Measurements from ENCODE around the gene ZNF892. TPM values are rescaled to one million over a fixed set of nuclear protein-coding genes. Genes with fewer than 3 reads are reported as not detected.
"Not testable (repeated sequence)": the region's sequence is repeated elsewhere in the genome, so short reads cannot be mapped to it uniquely, and the experiment has no call there.

ZNF892 gene
- 1 to 10 TPM; 4.1 to 4.8 TPM for total RNA-seq
- long read RNA-seq, donor 1, partial matches to known transcripts = 0 of 2 reads
- long read RNA-seq, donor 1, other reads (novel, unspliced or antisense) = 2 of 2 reads
- long read RNA-seq, donor 2, partial matches to known transcripts = 0 of 1 reads
- long read RNA-seq, donor 2, other reads (novel, unspliced or antisense) = 1 of 1 reads

- DNase-seq (ENCODE audit: low spot score) = peak; percentile 96
- intact Hi-C loops (cut with DNase I) = no loop called here
Measured at GRCh38 chr2:95207111-95207961, at the start of gene ZNF892. ZNF892 (plus strand) TSS chr2:95207521; CDS start chr2:95207816, 295 bp downstream.

GRCh38 chr2:95158441-95158840 lies 48.9 kb upstream of the ZNF892 start:
- no peak for DNase-seq (ENCODE audit: low spot score)
- intact Hi-C loops (cut with DNase I) = loop anchor here in 1 of 2 donors (1.0 kb wide), 1 partner anchor 9 kb away; no protein-coding TSS in a partner anchor

GRCh38 chr2:95158891-95159619 lies 48.3 kb upstream of the ZNF892 start:
- DNase-seq (ENCODE audit: low spot score) = peak; percentile 88
- intact Hi-C loops (cut with DNase I) = loop anchor here in 1 of 2 donors (1.0 kb wide), 1 partner anchor 10 kb away; no protein-coding TSS in a partner anchor

- DNase-seq (ENCODE audit: low spot score) = peak; percentile 92
- intact Hi-C loops (cut with DNase I) = no loop called here
Measured at GRCh38 chr2:95159690-95160449, 47.5 kb upstream of the ZNF892 start, which contains the start of gene ZNF514. ZNF514 (minus strand) TSS chr2:95159848; CDS start chr2:95153253, 6,595 bp downstream.

- no peak for DNase-seq (ENCODE audit: low spot score)
- intact Hi-C loops (cut with DNase I) = no loop called here
Measured at GRCh38 chr2:95165030-95165370, 42.3 kb upstream of the ZNF892 start.

GRCh38 chr2:95165371-95166064 lies 41.8 kb upstream of the ZNF892 start, which contains the start of gene ZNF2:
ZNF2 (plus strand) TSS chr2:95165809; CDS start chr2:95176227, 10,418 bp downstream.
- intact Hi-C loops (cut with DNase I) = no loop called here
- peak; percentile 99 for DNase-seq (ENCODE audit: low spot score)

- DNase-seq (ENCODE audit: low spot score) = no peak
- intact Hi-C loops (cut with DNase I) = no loop called here
Measured at GRCh38 chr2:95166065-95166763, 41.1 kb upstream of the ZNF892 start.

- intact Hi-C loops (cut with DNase I) = no loop called here
Measured at GRCh38 chr2:95171902-95172301, 35.4 kb upstream of the ZNF892 start.

GRCh38 chr2:95174031-95174542 lies 33.2 kb upstream of the ZNF892 start:
- intact Hi-C loops (cut with DNase I) = no loop called here
- no peak for DNase-seq (ENCODE audit: low spot score)

More at GRCh38 chr2:95171902-95172301, 35.4 kb upstream of the ZNF892 start:
- no peak for DNase-seq (ENCODE audit: low spot score)

- intact Hi-C loops (cut with DNase I) = no loop called here
- no peak for DNase-seq (ENCODE audit: low spot score)
Measured at GRCh38 chr2:95179451-95179850, 27.9 kb upstream of the ZNF892 start.

GRCh38 chr2:95181774-95182173 lies 25.5 kb upstream of the ZNF892 start:
- DNase-seq (ENCODE audit: low spot score) = no peak
- intact Hi-C loops (cut with DNase I) = no loop called here

GRCh38 chr2:95185197-95185596 lies 22.1 kb upstream of the ZNF892 start:
- no peak for DNase-seq (ENCODE audit: low spot score)
- intact Hi-C loops (cut with DNase I) = no loop called here

- no peak for DNase-seq (ENCODE audit: low spot score)
- intact Hi-C loops (cut with DNase I) = no loop called here
Measured at GRCh38 chr2:95185973-95186372, 21.3 kb upstream of the ZNF892 start.

GRCh38 chr2:95192956-95193355 lies 14.4 kb upstream of the ZNF892 start:
- DNase-seq (ENCODE audit: low spot score) = peak; percentile 90
- intact Hi-C loops (cut with DNase I) = not testable (repeated sequence)

- intact Hi-C loops (cut with DNase I) = no loop called here
- no peak for DNase-seq (ENCODE audit: low spot score)
Measured at GRCh38 chr2:95203911-95204310, 3.4 kb upstream of the ZNF892 start.

GRCh38 chr2:95204396-95204795 lies 2.9 kb upstream of the ZNF892 start:
- no peak for DNase-seq (ENCODE audit: low spot score)
- intact Hi-C loops (cut with DNase I) = no loop called here

GRCh38 chr2:95206096-95206495 lies 1.2 kb upstream of the ZNF892 start:
- no peak for DNase-seq (ENCODE audit: low spot score)
- intact Hi-C loops (cut with DNase I) = no loop called here

- no peak for DNase-seq (ENCODE audit: low spot score)
- intact Hi-C loops (cut with DNase I) = no loop called here
Measured at GRCh38 chr2:95208106-95208505, 785 bp downstream of the ZNF892 start.

Measured in posterior vena cava (tissue), 2 donors.